Left kidney (tissue), 2 donors: Measurements from ENCODE around the gene UBE2J2. TPM values are rescaled to one million over a fixed set of nuclear protein-coding genes. Genes with fewer than 3 reads are reported as not detected.

Experiments
- DNase-seq: peaks from one replicate; pipeline ENCODE4 v3.0.0-alpha.2; 2013
- polyA plus RNA-seq: library from polyadenylated mRNA; unstranded; fragments of 120-200 nt; gene quantifications from one replicate; pipeline ENCODE4 v1.2.1, GENCODE V29; 2013; ENCODE audit not compliant: insufficient read length

The UBE2J2 gene
- polyA plus RNA-seq, 1 donor: 55.7 TPM

DNA sequence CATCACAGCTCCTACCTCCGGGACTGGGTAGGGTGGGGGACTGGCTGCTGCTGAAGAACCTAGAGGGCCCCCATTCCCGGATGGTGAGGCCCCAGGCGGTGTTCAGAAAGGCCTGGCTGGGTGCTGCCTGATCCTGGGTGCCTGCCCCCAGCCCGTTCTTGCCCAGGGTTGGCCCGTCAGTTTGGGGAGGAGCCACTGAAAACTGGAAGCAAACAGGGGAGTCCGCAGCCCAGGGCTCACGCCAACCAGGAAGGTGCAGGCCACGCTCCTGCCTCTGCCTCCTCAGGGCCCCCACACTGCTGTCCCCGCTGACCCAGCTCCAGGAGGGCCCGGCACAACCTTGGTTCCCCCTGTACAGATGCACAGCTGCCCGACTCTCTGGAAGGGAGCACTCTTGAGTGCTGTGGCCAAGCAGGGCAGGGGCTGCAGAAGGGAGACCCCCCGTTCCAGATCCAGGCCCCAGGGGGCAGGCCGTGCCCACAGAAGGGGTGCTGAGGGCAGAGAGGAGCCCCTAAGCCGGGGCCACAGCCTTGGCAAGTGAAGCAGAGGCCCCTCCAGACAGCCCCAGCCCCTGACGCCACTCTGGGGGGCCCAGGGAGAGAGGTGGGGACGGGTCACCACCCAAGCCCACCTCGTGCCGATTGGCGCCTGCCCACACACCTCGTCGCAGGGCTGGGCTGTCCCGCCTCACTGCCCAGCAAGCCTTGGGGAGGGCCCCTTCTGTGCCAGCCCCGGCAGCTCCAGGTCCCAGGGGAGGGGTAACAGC is 32.6 kb downstream of the UBE2J2 start:
- DNase-seq: no peak

DNA sequence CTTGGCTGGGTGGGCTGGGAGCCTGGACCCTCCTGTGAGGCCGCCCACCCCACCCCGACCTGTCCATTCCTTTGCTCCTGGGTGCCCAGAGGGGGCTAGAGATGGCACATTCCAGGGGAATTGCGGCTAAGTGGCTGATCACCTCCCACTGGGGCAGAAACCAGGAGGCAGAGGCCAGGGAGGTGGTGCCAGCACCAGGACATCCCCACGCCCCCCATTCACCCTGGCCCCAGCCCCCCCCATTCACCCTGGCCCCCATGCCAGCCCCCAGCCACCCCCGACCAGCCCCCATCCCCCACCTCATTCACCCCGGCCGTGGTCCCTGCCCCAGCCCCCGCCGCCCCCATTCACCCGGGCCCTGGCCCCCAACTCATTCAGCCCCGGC is 33.3 kb downstream of the UBE2J2 start:
- DNase-seq: no peak

DNA sequence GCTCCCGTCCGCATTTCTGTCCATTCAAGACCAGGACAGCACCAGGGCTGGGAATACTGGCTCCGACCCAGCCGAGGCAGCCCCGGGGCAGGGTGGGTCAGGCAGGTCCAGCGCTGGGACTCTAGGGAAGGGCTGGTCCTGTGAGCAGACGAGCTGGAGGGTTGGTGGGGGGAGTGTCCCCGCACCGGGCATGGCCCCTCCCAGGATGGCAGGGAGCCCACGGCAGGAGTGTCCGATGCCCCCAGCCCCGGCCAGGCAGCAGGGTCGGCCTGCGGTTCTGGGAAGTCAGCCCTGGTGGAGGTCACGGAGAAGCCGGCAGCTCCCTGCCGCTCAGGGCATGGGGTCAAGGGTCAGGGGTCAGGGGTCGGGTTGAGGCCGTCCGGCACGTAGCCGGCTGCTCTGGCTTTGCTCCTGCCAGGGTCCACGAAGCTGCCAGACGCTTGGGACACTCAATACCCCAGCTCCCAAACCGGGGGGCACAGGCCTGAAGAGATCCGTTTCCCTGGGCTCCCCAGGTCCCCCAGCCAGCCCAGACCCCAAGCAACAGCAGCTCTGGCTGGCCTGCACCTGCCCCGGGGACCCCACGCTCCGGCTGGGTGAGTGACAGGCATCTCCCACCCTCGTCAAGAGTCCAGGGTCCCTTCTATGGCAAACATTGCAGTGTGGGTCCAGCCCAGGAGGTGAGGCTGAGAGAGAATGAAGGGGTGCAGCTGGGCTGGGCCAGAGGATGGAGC is 33.9 kb downstream of the UBE2J2 start:
- no peak for DNase-seq

DNA sequence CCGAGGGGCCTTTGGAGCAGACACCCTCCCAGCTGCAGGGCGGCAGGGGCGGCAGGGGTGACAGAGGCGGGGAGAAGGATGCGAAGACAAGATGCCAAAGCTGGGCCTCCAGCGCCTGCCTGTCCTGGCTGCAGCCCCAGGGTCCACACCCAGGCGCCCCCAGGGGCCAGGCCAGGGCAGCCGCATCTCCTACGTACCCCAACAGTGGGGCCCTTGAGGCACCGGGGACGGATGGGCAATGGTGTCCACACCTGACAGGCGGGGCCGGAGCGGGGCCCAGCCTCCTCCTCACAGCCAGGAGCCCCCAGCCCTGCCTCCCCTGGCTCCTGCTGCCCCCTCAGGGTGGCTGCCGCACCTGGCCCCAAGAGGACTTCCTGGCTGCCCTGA is 34.4 kb downstream of the UBE2J2 start:
- DNase-seq: no peak

DNA sequence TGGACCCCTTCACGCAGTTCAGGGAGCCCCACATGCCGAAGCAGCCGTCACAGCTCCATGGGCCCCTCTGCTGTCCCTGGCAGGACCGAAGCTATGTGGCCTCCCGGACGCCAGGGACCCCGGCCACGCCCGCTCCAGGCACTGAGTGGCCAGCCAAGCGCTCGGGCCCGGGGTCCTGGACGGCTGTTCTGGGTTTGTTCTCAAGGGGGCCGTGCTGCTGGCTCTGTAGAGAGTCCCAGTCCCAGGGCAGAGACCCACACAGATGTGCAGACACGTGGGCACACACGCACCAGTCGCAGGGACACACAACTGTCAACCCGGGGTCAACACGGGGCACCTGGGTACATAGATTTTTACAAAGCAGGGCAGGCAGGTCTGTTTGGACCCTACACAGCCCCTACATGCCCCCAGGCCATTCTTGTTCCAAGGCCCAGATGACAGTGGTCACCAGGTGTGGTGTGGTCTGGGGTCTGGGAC is 34.9 kb downstream of the UBE2J2 start:
- no peak for DNase-seq

DNA sequence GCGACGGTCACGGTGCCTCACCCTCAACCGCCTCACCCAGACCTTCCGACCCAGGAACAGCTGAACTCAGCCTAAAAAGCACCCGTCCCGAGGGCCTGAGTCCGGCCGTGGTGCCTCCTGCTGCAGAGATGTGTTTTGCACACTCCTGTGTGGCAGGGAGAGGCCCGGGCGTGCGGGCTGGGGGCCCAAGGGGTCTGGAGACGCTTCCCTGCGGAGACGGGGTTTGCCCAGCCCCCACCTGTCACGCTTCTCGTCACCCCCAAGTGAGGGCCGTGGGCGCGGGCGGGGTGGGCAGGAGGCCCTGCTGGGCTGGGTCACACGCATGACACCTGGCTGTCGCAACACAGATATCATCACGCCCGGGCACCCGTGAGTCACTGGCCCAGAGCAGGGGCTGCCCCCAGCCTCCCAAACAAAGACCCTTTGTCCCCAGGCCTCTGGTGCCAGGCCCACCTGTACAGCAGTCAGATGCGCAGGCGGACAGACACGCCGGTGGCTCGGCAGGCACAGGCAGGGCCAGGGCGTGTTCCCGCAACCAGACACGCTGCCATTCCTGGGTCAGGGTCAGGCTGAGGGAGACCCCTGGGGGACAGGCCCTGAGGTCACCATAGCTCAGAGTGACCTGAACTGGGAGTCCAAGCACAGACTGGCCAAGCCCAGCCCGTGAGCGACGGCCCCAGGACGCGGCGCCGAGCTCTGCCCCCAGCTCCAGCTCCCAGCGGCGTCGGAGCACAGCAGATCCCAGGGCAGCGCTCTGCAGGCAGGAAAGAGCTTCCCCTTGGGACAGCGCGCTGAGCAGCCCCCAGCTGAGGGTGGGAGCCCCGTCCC is 35.6 kb downstream of the UBE2J2 start:
- no peak for DNase-seq

DNA sequence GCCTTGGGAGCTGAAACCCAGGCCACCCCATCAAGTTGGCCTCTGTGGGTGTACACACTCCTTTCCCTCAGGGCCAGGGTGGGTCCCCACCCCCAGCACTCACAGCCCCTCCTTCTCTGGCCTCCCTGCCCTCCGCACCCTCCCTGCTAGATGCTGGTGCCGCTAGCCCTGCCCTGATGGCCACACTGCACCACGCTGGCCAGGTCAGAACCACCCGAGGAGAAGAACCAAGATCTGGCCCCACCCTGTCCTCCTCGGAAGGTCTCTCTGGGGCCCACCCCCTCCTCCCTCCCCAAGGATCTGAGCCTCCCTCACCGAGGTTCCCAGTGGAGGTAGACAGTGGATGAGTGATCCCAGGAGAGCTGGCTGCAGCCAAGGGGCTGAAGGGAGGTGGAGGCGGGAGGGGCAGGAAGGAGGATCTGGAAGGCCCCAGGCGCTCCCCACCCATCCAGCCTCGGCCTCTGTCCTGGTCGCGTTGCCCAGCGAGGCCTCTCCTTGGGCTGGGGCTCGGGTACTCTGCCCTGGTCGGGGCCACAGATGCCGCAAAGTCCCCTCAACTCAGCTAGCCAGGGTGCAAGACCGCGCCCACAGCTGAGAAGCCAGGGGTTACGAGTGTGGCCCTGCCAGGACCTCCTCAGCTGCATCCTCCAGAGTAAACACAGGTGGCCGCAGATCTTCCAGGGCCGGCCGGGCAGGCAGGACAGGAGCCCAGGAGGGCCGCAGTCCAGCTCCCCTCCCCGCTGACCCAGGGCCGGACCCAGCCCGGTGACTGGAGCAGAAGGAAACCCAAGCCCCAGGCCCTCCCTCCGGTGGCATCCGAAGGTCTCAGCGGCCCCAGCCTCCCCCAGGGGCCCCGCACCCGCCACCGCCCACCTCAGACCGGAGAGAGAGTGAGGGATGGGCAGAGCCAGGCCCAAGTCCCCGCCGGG is 36.4 kb downstream of the UBE2J2 start:
- DNase-seq: no peak

DNA sequence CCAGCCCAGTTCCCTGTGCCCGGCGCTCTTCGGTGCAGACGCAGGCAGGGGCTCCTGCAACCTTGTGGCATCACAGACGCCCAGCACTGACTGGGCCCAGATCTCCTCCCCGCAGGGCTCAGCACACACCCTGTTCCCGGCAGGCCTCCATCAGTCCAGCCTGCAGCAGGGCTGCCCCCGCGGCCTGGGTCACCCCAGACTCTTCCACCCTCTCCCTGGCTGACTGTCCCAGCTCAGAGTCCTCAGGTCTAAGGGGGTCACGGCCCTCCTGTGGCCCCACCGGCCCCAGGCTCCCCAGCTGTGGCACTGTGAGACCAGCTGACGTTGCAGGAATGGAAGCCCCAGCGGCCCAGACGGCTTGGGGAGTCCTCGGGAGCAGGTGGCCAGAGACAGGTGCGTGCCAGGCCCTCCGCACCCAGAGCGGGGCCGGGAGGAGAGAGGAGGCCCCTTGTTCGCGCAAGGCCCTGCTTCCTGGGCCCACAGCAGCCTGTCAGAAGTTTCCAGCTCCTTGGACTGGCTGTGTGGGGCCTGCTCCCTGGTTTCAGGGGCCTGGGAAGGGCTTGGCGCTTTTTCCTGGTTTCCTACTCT is 37.4 kb downstream of the UBE2J2 start:
- no peak for DNase-seq

DNA sequence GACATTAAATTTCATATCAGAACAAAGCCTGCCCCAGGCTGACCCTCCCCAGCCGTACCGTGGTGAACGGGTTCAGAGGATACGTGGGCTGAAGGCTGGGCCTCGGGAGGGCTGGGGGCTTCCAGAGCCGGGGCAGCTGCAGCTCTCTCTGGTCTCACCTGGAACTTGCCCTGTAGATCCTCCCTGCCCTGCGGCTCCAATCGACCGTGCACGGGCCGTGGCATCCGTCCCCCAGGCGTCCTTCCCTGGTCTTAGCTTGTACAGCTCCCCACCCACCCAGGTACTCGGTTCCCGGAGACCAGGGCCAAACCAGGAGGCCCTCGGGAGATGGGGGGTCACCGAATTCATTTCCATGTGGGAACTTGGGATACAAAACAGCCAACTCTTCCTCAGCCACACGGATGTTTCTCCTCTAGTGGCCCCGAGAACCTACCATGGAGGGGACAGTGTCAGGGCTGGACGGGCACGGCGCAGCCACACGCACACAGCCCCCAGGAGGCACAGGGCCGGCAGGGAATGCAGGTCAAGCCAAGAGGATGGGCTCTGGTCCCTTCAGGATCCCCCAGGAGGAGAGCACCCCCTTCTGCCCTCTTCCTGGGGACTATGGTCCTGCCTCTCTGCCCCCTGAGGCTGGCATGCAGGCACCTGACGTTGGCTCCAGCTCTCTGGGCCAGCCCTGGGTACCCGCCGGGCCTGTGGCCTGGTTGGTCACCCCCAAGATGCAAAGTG is 38.5 kb downstream of the UBE2J2 start:
- no peak for DNase-seq

DNA sequence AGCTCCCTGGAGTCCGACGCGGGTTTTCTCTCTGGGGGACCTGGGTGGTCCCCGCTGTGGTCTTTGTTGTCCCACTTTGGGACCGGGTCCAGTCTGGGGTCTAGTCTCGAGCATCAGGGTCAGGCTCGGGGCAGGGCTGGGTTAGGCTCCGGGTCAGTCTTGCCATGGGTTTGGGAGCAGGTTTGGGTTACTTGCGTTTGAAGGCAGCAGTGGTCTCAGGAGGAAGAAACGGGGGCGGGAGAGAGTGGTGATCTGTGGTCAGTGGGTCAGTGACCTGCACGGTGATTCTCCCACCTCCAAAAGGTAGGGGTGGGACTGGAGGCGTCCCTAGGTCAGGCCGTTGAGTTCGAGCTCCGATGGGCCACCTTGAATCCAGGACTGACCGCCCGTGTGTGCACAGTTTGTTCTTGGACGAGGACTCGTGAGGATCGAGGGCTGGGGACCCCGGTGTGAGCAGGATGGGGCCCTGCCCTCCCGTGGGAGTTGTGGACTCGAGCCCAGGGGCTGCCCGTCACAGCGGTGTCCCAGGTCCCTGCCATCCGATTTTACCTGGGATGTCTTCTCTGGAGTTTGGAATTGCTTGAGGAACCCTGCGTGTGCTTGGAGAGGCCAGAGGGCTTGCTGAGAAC is 39.4 kb downstream of the UBE2J2 start:
- no peak for DNase-seq

DNA sequence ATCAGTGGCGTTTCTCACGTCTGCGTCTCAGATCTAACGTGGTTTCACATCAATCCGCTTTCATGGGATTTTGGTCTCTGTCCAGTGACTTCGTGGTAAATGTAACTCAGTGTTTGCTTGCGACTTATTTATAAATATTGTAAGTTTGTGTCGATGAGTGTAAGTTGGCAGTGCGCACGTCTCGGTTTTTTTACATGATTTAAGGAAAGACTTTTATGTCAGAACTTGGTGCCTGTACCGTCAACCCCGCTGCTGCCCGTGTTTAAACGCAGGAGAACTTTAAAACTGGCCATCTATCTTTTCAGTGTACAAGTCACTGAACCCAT is 40.1 kb downstream of the UBE2J2 start:
- no peak for DNase-seq

DNA sequence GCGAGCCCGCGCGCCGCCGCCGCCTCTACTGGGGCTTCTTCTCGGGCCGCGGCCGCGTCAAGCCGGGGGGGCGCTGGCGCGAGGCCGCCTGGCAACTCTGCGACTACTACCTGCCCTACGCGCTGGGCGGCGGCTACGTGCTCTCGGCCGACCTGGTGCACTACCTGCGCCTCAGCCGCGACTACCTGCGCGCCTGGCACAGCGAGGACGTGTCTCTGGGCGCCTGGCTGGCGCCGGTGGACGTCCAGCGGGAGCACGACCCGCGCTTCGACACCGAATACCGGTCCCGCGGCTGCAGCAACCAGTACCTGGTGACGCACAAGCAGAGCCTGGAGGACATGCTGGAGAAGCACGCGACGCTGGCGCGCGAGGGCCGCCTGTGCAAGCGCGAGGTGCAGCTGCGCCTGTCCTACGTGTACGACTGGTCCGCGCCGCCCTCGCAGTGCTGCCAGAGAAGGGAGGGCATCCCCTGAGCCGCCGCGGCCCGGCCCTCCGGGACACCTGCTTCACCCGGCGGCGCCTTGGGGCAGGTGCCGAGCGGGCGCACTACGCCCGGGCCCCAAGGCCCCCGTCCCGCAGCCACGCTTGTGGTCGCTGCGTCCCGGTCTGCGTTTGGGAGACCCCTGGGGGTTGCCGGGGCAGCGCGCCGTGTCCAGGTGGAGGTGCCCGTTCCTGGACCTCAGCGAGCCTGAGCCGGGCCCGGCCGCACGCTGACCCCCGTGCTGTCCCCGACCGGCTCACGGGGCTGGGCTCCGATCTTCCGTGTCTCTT is 40.7 kb downstream of the UBE2J2 start:
- DNase-seq: no peak

DNA sequence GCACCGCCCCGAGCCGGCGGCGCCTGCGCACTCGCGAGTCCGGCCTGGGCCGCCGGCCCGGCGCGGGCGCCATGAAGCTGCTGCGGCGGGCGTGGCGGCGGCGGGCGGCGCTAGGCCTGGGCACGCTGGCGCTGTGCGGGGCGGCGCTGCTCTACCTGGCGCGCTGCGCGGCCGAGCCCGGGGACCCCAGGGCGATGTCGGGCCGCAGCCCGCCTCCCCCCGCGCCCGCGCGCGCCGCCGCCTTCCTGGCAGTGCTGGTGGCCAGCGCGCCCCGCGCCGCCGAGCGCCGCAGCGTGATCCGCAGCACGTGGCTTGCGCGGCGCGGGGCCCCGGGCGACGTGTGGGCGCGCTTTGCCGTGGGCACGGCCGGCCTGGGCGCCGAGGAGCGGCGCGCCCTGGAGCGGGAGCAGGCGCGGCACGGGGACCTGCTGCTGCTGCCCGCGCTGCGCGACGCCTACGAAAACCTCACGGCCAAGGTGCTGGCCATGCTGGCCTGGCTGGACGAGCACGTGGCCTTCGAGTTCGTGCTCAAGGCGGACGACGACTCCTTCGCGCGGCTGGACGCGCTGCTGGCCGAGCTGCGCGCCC is 41.4 kb downstream of the UBE2J2 start, which contains the start of gene B3GALT6:
B3GALT6 (plus strand) TSS at position 30 of the 588 bp plus-strand sequence; CDS start at position 72, 42 bp downstream.
- no peak for DNase-seq

DNA sequence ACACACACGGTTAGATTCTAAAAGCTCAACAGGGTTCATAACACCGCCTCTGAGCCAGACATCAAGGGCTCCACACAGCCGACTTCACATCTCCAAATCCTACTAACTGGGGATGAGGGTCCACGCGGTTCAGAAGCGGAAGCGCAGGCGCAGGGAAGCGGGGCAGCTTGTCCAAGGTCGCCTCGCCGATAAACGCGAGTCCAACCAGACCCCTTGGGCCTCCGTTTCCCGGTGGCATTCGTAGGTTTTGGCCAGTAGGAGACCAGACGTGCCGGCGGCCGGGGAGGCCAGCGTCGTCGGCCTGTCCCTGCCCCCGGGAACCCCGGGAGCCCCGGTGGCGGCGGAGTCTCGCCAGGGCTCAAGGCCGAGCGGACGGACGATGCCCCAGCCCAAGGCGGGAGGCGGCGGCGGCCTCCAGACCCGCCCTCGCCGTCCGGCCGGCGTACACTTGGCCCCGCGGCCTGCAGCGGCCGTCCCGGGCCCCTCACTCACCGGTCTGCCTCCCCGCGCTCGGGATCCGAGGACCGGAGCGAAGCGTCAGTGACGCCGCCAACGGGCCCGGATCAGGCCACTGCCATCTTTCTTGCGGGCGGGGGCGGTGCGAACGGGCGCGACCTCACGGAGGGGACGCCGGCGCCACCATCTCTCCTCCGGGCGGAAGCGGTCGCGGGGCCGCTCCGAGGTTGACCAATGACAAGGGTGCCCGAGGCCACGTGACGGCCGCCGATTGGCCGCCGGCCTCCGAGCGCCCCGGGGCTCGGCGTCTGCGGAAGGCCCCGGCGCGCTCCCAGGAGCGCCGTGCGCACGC is 42.0 kb downstream of the UBE2J2 start, which contains the start of gene SDF4:
SDF4 (minus strand) TSS at position 602 of the 808 bp plus-strand sequence. CDS start 3,229 bp downstream, outside the sequence.
- DNase-seq: peak; percentile 96

DNA sequence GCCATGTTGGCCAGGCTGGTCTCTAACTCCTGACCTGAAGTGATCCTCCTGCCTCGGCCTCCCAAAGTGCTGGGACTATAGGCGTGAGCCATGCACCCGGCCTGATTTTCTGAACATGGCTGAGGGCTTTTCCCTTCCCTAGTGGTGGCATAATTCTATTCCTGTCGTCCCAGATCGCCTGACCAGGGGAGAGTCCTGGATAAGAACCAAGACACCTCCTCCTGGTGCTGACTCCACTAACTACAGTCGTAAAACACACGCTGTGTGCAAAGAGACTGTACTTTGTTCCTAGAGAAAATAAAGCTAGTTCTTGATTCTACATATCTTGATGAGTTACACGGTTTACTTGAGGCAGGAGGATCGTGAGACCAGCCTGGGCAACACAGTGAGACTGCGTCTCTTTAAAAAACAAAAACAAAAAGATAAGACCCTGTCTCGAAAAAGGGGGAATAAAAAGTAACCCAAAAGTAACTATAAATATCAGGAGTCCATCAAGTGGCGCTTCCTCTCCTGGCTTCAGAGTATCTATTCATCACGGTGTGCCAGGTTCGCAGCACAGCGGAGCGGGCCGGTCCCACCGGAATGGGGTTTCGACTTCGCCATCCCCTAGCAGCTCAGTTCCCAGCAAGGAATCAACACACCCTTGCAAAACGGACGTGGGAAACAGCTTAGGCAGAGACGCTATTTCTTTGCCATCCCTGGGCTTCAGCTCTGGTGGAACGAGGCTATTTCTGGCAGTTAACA is 42.8 kb downstream of the UBE2J2 start:
- no peak for DNase-seq

DNA sequence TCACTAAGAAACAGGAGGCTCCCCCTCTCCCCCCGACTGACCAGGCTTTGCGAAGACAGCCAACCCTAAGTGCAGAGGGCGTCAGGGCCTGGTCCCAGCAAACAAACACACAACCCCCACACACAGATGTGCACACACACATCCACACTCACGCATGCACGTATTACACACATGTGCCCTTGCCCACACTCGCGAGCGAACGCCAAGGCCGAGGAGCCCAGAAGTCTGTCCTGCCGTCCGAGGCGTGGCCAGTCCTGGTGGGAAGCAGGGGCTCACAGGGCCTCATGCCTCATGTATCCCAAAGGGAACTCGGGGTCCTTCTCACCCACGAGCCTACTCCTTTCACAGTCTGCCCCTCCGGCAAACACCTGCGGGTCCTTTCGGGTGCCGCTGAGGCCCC is 43.9 kb downstream of the UBE2J2 start:
- no peak for DNase-seq
